ENCODE results near the gene DUOXA2. TPM values are rescaled to one million over a fixed set of nuclear protein-coding genes. Genes with fewer than 3 reads are reported as not detected.
A peak's percentile ranks its signal among the peaks of the same experiment; 100 is the strongest.

Gene DUOXA2
- total and polyA plus RNA-seq, 8 donors, result 1.3 to 119 (median 25.0) TPM; not detected in 1

GRCh38 chr15:45129651-45130129, 15.6 kb downstream of the DUOXA2 start, which contains the start of the genes DUOX1 and DUOXA1:
Gene DUOX1 (plus strand): TSS chr15:45129994. CDS start chr15:45131967, 1,973 bp downstream.
Gene DUOXA1 (minus strand): TSS chr15:45129879. CDS start chr15:45123014, 6,865 bp downstream.
- TF ChIP-seq, protein P1, sequence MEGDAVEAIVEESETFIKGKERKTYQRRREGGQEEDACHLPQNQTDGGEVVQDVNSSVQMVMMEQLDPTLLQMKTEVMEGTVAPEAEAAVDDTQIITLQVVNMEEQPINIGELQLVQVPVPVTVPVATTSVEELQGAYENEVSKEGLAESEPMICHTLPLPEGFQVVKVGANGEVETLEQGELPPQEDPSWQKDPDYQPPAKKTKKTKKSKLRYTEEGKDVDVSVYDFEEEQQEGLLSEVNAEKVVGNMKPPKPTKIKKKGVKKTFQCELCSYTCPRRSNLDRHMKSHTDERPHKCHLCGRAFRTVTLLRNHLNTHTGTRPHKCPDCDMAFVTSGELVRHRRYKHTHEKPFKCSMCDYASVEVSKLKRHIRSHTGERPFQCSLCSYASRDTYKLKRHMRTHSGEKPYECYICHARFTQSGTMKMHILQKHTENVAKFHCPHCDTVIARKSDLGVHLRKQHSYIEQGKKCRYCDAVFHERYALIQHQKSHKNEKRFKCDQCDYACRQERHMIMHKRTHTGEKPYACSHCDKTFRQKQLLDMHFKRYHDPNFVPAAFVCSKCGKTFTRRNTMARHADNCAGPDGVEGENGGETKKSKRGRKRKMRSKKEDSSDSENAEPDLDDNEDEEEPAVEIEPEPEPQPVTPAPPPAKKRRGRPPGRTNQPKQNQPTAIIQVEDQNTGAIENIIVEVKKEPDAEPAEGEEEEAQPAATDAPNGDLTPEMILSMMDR (IDR thresholded peaks at IDR 0.05), result no peak
- no peak for TF ChIP-seq POLR2A (IDR thresholded peaks at IDR 0.05)
- TF ChIP-seq EP300 (IDR thresholded peaks at IDR 0.05), result no peak
- peak in 2 of 3 donors; percentile 45 to 54 for TF ChIP-seq POLR2AphosphoS5 (IDR thresholded peaks at IDR 0.05)
- WGBS, 5 donors, result 1 to 7% (median 2%) methylated on average over 5 to 46 of the region's 46 CpGs
- peak within 1 kb of the TSS; percentile 30 to 49 (median 46) for H3K4me3 ChIP-seq
- peaks cover 0 to 7% (median 0%) of the 10 kb centered on the region in 4 donors for H3K36me3 ChIP-seq
- intact Hi-C loops (cut with DNase I; ENCODE audit: low total_unique reads), result no loop called here
- peaks cover 8 to 45% (median 20%) of the 10 kb centered on the region in 4 donors for H3K4me1 ChIP-seq
- DNase-seq, result peak; percentile 78 to 85
- H3K27me3 ChIP-seq, result peaks cover 8 to 69% (median 37%) of the 10 kb centered on the region in 3 donors
- peak within 1 kb of the TSS; percentile 52 to 78 (median 72) for H3K27ac ChIP-seq
- no peaks in the 10 kb centered on the region for H3K9me3 ChIP-seq

DNA sequence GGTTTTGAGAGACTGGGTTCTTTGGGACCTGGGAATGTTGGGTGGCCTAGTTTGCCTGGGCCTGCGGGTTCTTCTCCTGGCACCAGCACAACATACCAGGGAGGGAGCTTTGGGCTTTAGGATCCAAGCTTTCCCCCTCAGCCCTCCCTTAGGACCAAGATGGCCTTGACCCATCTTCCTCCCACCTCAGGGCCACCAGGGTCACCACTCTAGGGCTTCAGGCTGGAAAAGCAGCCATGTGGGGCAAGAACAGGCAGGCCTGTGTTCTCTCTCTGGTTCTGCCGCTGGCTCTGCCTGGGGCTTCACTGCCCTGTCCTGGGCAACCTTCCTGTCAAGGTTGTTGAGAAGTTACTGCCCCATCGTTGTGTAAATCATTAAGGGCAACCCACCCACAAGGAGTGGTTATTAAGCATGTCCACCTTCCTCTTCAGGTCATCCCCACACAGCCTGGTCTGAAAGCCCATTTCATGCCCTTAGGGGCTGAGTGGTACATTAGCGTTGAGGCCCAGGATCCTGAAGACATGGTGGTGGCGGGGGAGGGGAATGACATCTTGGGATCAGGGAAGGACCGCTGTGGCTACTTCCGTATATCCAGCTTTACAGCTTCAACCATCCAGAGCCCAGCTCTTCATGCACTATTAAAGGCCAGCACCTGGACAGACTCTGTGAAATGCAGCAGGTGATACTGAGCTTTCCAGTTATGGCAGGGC, 16.3 kb downstream of the DUOXA2 start:
- WGBS, 5 donors, result 70 to 81% (median 74%) methylated on average over 6 to 7 of the region's 7 CpGs
- intact Hi-C loops (cut with DNase I; ENCODE audit: low total_unique reads), result no loop called here
- TF ChIP-seq POLR2A (IDR thresholded peaks at IDR 0.05), result no peak
- TF ChIP-seq, protein P1 (IDR thresholded peaks at IDR 0.05), result no peak
- TF ChIP-seq POLR2AphosphoS5 (IDR thresholded peaks at IDR 0.05), result no peak
- TF ChIP-seq EP300 (IDR thresholded peaks at IDR 0.05), result no peak
- Histone ChIP-seq H3K4me1 (peaks cover 11 to 53% (median 27%) of the 10 kb centered on the region in 4 donors), H3K27ac (peak overlapping the region; percentile 52 to 78 (median 72)), H3K27me3 (peaks cover 8 to 71% (median 45%) of the 10 kb centered on the region in 3 donors), H3K4me3 (peak overlapping the region; percentile 30 to 49 (median 46)), H3K36me3 (peaks cover 0 to 7% (median 0%) of the 10 kb centered on the region in 4 donors), H3K9me3 (no peaks in the 10 kb centered on the region)
- DNase-seq, result no peak

- Histone ChIP-seq H3K27me3 (peaks cover 12 to 78% (median 52%) of the 10 kb centered on the region in 3 donors), H3K36me3 (peaks cover 0 to 7% (median 0%) of the 10 kb centered on the region in 4 donors), H3K27ac (no peak overlapping the region), H3K9me3 (no peaks in the 10 kb centered on the region), H3K4me3 (peak overlapping the region in 1 of 4 donors; percentile 45), H3K4me1 (peaks cover 11 to 60% (median 29%) of the 10 kb centered on the region in 4 donors)
- TF ChIP-seq POLR2A (IDR thresholded peaks at IDR 0.05) (no peak), POLR2AphosphoS5 (IDR thresholded peaks at IDR 0.05) (no peak), EP300 (IDR thresholded peaks at IDR 0.05) (no peak)
- TF ChIP-seq, protein P1 (IDR thresholded peaks at IDR 0.05), result no peak
- DNase-seq, result no peak
- intact Hi-C loops (cut with DNase I; ENCODE audit: low total_unique reads), result no loop called here
- 43 to 77% (median 68%) methylated on average over 3 of the region's 3 CpGs for WGBS, 5 donors
Measured at GRCh38 chr15:45131510-45131909, 17.4 kb downstream of the DUOXA2 start.

DNA sequence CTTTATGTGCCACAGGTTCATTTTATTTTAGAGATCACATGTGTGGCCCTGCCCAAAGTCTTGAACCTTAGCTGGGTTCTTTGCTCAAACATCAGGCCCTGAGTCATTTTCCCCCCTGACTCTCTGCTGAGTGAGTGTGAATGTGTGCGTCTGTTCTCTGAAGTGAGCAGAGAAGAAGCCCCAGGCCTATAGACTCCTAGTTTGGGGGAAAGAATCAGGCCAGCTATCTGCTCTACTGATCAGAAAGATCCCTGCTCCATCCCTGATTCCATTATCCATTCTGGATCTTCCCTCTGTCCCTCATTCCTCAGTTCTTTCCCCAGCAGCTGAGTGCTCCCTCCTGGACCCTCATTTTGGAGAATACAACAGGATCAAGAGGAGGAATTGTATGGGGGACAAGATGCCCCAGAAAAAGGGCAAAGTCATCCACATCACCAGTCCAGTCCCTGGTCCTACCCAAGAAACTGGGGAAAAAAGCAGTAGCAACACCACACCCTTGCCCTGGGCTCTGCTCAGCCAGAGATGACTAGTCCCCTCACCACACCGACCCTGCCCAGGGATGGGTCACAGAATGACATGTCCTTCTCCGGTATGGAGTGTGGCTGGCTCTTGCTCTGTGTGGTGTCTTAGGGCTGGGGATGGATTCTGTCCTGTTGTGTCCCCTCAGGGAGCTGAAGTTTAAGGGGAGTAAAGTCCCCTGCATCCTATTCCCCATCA, 18.9 kb downstream of the DUOXA2 start:
- no peaks in the 10 kb centered on the region for H3K9me3 ChIP-seq
- DNase-seq, result no peak
- H3K27me3 ChIP-seq, result peaks cover 16 to 76% (median 51%) of the 10 kb centered on the region in 3 donors
- H3K4me1 ChIP-seq, result peaks cover 11 to 60% (median 29%) of the 10 kb centered on the region in 4 donors
- WGBS, 5 donors, result 74 to 82% (median 79%) methylated on average over 3 of the region's 3 CpGs
- H3K27ac ChIP-seq, result no peak overlapping the region
- H3K4me3 ChIP-seq, result no peak overlapping the region
- TF ChIP-seq POLR2AphosphoS5 (IDR thresholded peaks at IDR 0.05), result no peak
- TF ChIP-seq POLR2A (IDR thresholded peaks at IDR 0.05), result no peak
- TF ChIP-seq, protein P1 (IDR thresholded peaks at IDR 0.05), result no peak
- TF ChIP-seq EP300 (IDR thresholded peaks at IDR 0.05), result no peak
- H3K36me3 ChIP-seq, result peaks cover 0 to 7% (median 0%) of the 10 kb centered on the region in 4 donors
- intact Hi-C loops (cut with DNase I; ENCODE audit: low total_unique reads), result no loop called here

Measured in stomach (tissue), 9 donors.